ENCODE results near the gene GABBR2.

DNA sequence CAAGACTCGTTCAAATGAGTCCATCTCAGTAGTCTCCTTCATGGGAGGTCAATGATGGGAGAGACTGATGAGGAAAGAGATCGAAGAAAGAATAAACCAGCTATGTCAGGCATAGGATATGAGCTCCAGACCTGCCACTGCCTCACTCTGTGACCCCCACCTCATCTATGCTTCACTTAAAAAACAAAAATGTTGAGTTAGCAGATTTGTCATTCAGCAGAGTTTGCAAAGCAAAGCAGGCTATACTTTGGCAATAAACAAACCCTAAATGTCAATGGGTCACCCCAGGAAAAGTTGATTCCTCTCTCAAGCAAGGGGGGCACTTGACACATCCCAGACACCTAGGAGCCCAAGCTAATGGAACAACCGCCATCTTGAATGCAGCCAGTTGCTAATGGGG, 117.0 kb downstream of the GABBR2 start:
- TF ChIP-seq, protein P1, sequence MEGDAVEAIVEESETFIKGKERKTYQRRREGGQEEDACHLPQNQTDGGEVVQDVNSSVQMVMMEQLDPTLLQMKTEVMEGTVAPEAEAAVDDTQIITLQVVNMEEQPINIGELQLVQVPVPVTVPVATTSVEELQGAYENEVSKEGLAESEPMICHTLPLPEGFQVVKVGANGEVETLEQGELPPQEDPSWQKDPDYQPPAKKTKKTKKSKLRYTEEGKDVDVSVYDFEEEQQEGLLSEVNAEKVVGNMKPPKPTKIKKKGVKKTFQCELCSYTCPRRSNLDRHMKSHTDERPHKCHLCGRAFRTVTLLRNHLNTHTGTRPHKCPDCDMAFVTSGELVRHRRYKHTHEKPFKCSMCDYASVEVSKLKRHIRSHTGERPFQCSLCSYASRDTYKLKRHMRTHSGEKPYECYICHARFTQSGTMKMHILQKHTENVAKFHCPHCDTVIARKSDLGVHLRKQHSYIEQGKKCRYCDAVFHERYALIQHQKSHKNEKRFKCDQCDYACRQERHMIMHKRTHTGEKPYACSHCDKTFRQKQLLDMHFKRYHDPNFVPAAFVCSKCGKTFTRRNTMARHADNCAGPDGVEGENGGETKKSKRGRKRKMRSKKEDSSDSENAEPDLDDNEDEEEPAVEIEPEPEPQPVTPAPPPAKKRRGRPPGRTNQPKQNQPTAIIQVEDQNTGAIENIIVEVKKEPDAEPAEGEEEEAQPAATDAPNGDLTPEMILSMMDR (IDR thresholded peaks at IDR 0.05), result no peak
- no peak for TF ChIP-seq POLR2A (IDR thresholded peaks at IDR 0.05; ENCODE audit: low read depth)
- TF ChIP-seq EP300 (IDR thresholded peaks at IDR 0.05), result no peak
- no peak for TF ChIP-seq POLR2AphosphoS5 (IDR thresholded peaks at IDR 0.05)
